Astrocyte of the hippocampus (primary cell): ENCODE data around the gene KATNIP.

Source experiments
- DNase-seq: peaks from one replicate; pipeline ENCODE4 v3.0.0; 2011; ENCODE audit warnings: low read depth, low spot score

The KATNIP gene

DNA sequence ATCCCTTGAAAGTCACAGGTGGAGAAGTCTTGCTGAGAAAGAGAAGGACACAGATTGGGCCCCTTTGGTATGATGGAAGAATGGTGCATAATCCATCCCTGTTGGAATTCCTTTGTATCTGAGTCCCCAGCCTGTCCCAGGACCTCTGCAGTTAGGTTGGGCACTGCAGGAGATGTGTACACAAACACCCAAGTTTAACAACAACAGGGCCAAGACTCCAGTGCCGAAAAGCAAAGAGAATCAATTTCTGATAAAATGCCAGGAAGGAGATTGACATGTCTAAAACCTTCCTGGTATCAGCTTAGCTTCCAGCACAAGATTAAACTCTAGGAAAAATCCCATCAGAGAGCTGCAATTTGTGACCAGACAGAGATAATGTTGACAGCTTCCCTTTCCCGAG lies 32.9 kb downstream of the KATNIP start:
- DNase-seq = no peak

- no peak for DNase-seq
These were observed 33.7 kb downstream of the KATNIP start for GRCh38 chr16:27583634-27584033.

GRCh38 chr16:27585200-27585599 lies 35.3 kb downstream of the KATNIP start:
- no peak for DNase-seq

DNA sequence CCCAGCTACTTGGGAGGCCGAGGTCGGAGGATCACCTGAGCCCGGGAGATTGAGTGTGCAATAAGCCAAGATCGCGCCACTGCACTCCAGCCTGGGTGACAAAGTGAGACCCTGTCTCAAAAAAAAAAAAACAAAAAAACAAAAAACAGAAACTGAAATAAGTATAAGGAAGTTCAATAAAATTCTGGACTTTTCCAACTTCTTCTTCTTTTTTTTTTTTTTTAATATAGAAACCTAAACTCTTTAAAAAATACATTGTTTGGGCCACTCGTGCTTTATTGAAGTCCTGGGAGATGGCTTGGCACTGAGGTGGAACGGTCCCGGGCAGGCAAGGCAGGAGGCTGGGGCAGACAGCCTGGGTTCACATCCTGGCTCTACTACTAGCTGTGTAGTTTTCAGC lies 36.8 kb downstream of the KATNIP start:
- no peak for DNase-seq

- no peak for DNase-seq
These were observed 38.1 kb downstream of the KATNIP start for GRCh38 chr16:27588057-27588456.

GRCh38 chr16:27591837-27592236 lies 41.9 kb downstream of the KATNIP start:
- no peak for DNase-seq

DNA sequence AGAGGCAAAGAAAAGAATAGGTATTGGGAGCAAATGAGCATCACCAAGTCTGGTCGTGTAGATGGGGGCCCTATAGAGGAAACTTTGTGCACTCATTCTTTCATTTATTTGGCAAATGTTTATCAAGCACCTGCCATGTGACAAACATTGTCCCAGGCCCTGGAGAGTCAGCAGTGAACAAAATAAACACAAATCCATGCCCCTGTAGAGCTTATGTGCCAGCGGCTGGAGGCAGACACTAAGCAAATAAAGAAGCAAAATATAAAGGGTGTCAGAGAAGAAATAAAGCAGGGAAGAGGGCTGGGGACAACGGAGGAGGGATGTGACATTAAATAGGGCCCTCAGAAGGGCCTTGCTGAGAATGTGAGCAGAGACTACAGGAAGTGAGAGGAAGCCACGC lies 45.5 kb downstream of the KATNIP start:
- DNase-seq = no peak

DNA sequence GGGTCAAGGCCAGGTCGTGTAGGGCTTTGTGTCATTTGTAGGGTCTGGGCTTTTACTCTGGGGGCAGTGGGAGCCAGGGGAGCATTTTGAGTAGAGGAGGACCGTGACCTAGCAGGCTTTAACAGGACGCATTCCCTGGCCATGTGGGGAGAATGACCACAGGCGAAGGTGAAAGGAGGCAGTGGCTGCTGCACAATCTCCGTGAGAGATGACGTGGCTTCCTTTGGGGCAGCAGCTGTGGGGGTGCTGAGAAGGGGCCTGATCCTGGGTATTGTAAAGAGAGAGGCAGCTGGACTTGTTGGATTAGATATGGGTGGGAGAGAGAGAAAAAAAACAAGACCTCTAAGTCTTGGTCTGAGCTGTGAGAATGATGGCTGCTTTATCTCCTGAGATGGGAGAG lies 46.0 kb downstream of the KATNIP start:
- no peak for DNase-seq

GRCh38 chr16:27596411-27596810 lies 46.5 kb downstream of the KATNIP start:
- DNase-seq = no peak

GRCh38 chr16:27597361-27597760 lies 47.4 kb downstream of the KATNIP start:
- no peak for DNase-seq

DNA sequence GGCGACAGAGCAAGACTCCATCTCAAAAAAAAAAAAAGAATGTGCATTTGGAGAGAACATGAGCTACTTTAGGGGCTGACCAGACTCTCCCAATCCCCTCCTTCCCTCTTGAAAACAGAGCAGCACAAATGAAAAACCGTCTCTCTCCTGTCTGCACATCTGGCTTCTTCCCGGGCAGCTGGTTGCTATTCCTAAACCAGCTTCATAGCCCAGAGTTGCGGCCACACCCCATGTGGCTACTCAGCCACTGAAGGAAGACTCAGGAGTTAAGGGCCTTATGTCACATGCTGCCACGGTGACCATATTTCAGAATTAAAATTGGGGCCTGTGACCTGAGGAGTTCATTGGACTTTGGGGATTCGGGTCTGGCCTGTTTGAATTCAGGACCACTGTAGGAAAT lies 48.3 kb downstream of the KATNIP start:
- no peak for DNase-seq

- DNase-seq = no peak
These were observed 49.1 kb downstream of the KATNIP start for GRCh38 chr16:27598931-27599565.

- DNase-seq = no peak
These were observed 49.7 kb downstream of the KATNIP start for GRCh38 chr16:27599606-27600005.
